Measurements from ENCODE around the gene PRKCE.

DNA sequence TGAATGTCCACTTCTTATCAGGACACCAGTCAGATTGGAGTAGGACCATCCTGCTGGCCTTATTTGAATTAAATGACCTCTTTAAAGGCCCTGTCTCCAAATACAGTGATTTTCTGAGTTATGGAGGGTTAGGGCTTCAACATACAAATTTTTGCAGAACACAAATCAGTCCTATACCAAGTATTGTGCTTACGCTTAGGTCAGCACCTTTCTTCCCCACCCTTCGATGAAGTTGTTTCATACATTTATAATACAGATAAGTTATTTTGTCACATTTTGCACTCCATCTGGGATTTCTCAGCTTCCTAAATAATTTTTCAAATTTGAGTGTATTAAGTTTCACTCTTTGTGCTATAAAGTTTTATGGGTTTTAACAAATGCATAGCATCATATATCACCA lies 455.2 kb downstream of the PRKCE start:
- TF ChIP-seq POLR2AphosphoS5 (IDR thresholded peaks at IDR 0.05; ENCODE audit: borderline replicate concordance, low read depth, low read length) (no peak), EZH2 (IDR thresholded peaks at IDR 0.05) (no peak)
